Caco-2 (cell line): ENCODE measurements around the gene RNF19B. TPM values are rescaled to one million over a fixed set of nuclear protein-coding genes. Genes with fewer than 3 reads are reported as not detected.

ENCODE experiments used
- Bru-seq: library from RNA; stranded (reverse); fragments of 400-500 nt; gene quantifications from one replicate; lab custom pipeline; 2021; lab: Mats Ljungman, UMichigan
- BruChase-seq, 2 experiments: library from RNA; stranded (reverse); fragments of 400-500 nt; gene quantifications; one replicate each; lab custom pipeline; 2021; lab: Mats Ljungman, UMichigan
- BruUV-seq: library from RNA; stranded (reverse); fragments of 400-500 nt; replicated peaks from 2 replicates; lab custom pipeline; 2021; lab: Mats Ljungman, UMichigan
- CTCF ChIA-PET: fragments of 300-600 bp; sonication (Branson Sonifier 250); formaldehyde crosslinking; loops from one replicate; lab custom pipeline; 2022; ENCODE audit warnings: antibody characterized with exemption; lab: Charles Lee
- POLR2A ChIA-PET: fragments of 300-600 bp; sonication (Branson Sonifier 250); formaldehyde crosslinking; loops from one replicate; lab custom pipeline; 2022; ENCODE audit warnings: antibody characterized with exemption; lab: Charles Lee
- DNase-seq, 2 experiments: peaks; one replicate each; pipeline versions ENCODE4 v3.0.0 to v3.0.0-alpha.2; 2020 to 2022
- H3K27me3 ChIP-seq: replicated peaks from 2 replicates; pipeline ENCODE4 v1.6.0; 2011; ENCODE audit warnings: low read length; ENCODE audit not compliant: control insufficient read depth, insufficient read depth
- H3K36me3 ChIP-seq: 2 replicates; pipeline ENCODE4 v1.5.1; 2011; ENCODE audit warnings: low read length; ENCODE audit not compliant: control insufficient read depth, insufficient read depth
- H3K4me1 ChIP-seq: fragments of 250-450 bp; sonication (Bioruptor Pico); 2 replicates; pipeline ENCODE4 v1.5.1; 2020; ENCODE audit warnings: mild to moderate bottlenecking
- H3K4me3 ChIP-seq: 2 replicates; pipeline ENCODE4 v1.5.1; 2011; ENCODE audit warnings: low read depth, mild to moderate bottlenecking, control low read depth, low read length
- H3K9me3 ChIP-seq: fragments of 250-450 bp; sonication (Bioruptor Pico); 2 replicates; pipeline ENCODE4 v1.5.1; 2020; ENCODE audit warnings: mild to moderate bottlenecking, moderate library complexity
- H3K27ac Mint-ChIP-seq: one replicate; pipeline ENCODE4 v1.8.0; 2022; ENCODE audit warnings: mixed read lengths; ENCODE audit not compliant: unreplicated experiment
- H3K27me3 Mint-ChIP-seq: one replicate; pipeline ENCODE4 v1.8.0; 2022; ENCODE audit warnings: mixed read lengths; ENCODE audit not compliant: insufficient read depth, unreplicated experiment
- H3K36me3 Mint-ChIP-seq: one replicate; pipeline ENCODE4 v1.8.0; 2022; ENCODE audit warnings: mild to moderate bottlenecking, mixed read lengths; ENCODE audit not compliant: insufficient read depth, unreplicated experiment
- H3K4me1 Mint-ChIP-seq: one replicate; pipeline ENCODE4 v1.8.0; 2022; ENCODE audit warnings: low read depth, mixed read lengths; ENCODE audit not compliant: unreplicated experiment
- H3K4me3 Mint-ChIP-seq: one replicate; pipeline ENCODE4 v1.8.0; 2022; ENCODE audit warnings: mild to moderate bottlenecking, moderate library complexity, mixed read lengths; ENCODE audit not compliant: unreplicated experiment
- H3K9me3 Mint-ChIP-seq: one replicate; pipeline ENCODE4 v1.8.0; 2022; ENCODE audit warnings: mixed read lengths; ENCODE audit not compliant: unreplicated experiment
- CTCF ChIP-seq, 2 experiments: fragments of 200-600 bp in 1 of 2; IDR thresholded peaks; 1 replicate in 1 of 2; 2 replicates in 1 of 2; pipeline versions ENCODE4 v1.5.1 to v1.8.0; 2011 to 2022; ENCODE audit warnings: antibody characterized with exemption in 1 of 2, control low read depth in 1 of 2, inconsistent platforms in 1 of 2, low read depth in 1 of 2, low read length in 1 of 2, mild to moderate bottlenecking in 1 of 2, moderate library complexity in 1 of 2; ENCODE audit not compliant: insufficient read depth in 1 of 2, severe bottlenecking in 1 of 2, unreplicated experiment in 1 of 2
- intact Hi-C: fragments of 100-400 bp; cut with micrococcal nuclease; formaldehyde crosslinking; loops from one replicate; pipeline ENCODE4 v1.10.0; 2022; ENCODE audit not compliant: unreplicated experiment
- long read RNA-seq: library from polyadenylated mRNA; stranded (forward); transcript quantifications from one replicate; pipeline ENCODE4 v2.0.0, GENCODE V29; 2022
- total RNA-seq: library from RNA; stranded (reverse); gene quantifications from 2 replicates; pipeline ENCODE4 v1.2.3, GENCODE V29; 2022

RNF19B gene
- total RNA-seq (13.9 and 14.5 TPM in 2 replicates), Bru-seq, nascent RNA (percentile 68 among the genes with signal in this experiment), BruChase-seq, experiment 1, labeled RNA remaining after a 2-hour chase (percentile 67 among the genes with signal in this experiment), BruChase-seq, experiment 2, labeled RNA remaining after a 6-hour chase (percentile 65 among the genes with signal in this experiment)
- long read RNA-seq, transcript RNF19B-201 (9 exons, 2,334 nt): major isoform, 5 of 12 reads
- long read RNA-seq, partial matches to known transcripts: 0 of 12 reads
- long read RNA-seq, other reads (novel, unspliced or antisense): 4 of 12 reads

GRCh38 chr1:32964461-32965250 lies at the start of gene RNF19B:
Gene RNF19B (minus strand): TSS chr1:32964809. CDS start chr1:32964685, 124 bp downstream.
- POLR2A ChIA-PET: interaction anchor here (0.9 to 1.2 kb wide), 8 partner anchors 12 to 116 kb away, joined by 3 to 7 read pairs (median 4); partner anchors contain the start of gene AZIN2
- intact Hi-C loops: loop anchor here (1.0 kb wide), 1 partner anchor 43 kb away; no protein-coding TSS in a partner anchor
- peak; percentile 93 to 94 for DNase-seq
- Mint-ChIP-seq H3K27me3 (peaks cover 7% of the 10 kb centered on the region), H3K9me3 (peaks cover 8% of the 10 kb centered on the region), H3K27ac (no peak within 1 kb of the TSS), H3K4me3 (peak within 1 kb of the TSS; percentile 81), H3K36me3 (peaks cover 6% of the 10 kb centered on the region), H3K4me1 (peaks cover 13% of the 10 kb centered on the region)
- 0 out of 2 replicates have a peak, but pooled peaks cover 10% of the 10 kb centered on the region for H3K4me1 ChIP-seq
- CTCF ChIA-PET: interaction anchor here (0.6 to 0.9 kb wide), 4 partner anchors 26 to 39 kb away, joined by 3 to 5 read pairs (median 4); no protein-coding TSS in a partner anchor
- no TSS peak for BruUV-seq
- no peaks in the 10 kb centered on the region for H3K27me3 ChIP-seq
- H3K4me3 ChIP-seq: peak within 1 kb of the TSS; percentile 74
- H3K36me3 ChIP-seq: no peaks in the 10 kb centered on the region
- no peaks in the 10 kb centered on the region for H3K9me3 ChIP-seq
- no peak for TF ChIP-seq CTCF (IDR thresholded peaks at IDR 0.05; ENCODE audit: insufficient read depth in 1 of 2, low read depth in 1 of 2, low read length in 1 of 2, severe bottlenecking in 1 of 2, unreplicated experiment in 1 of 2)

- no peak overlapping the region for H3K4me3 ChIP-seq
- H3K27me3 ChIP-seq: no peaks in the 10 kb centered on the region
- Mint-ChIP-seq H3K4me1 (peaks cover 12% of the 10 kb centered on the region), H3K36me3 (peaks cover 28% of the 10 kb centered on the region), H3K27ac (no peak overlapping the region), H3K27me3 (no peaks in the 10 kb centered on the region), H3K9me3 (no peaks in the 10 kb centered on the region), H3K4me3 (no peak overlapping the region)
- no peaks in the 10 kb centered on the region for H3K9me3 ChIP-seq
- TF ChIP-seq CTCF (IDR thresholded peaks at IDR 0.05; ENCODE audit: insufficient read depth in 1 of 2, low read depth in 1 of 2, low read length in 1 of 2, severe bottlenecking in 1 of 2, unreplicated experiment in 1 of 2): no peak
- ChIA-PET POLR2A (no interaction called here), CTCF (interaction anchor here (1.4 kb wide), 1 partner anchor 8 kb away, joined by 5 read pairs; no protein-coding TSS in a partner anchor)
- intact Hi-C loops: loop anchor here (2.0 kb wide), 1 partner anchor 41 kb away; no protein-coding TSS in a partner anchor
- H3K4me1 ChIP-seq: peaks cover 17% of the 10 kb centered on the region
- peaks cover 1% of the 10 kb centered on the region; the same call in 1 of the 2 replicates for H3K36me3 ChIP-seq
- no TSS peak for BruUV-seq
- DNase-seq: no peak
These were observed 49.2 kb upstream of the RNF19B start for GRCh38 chr1:33013791-33014190.

GRCh38 chr1:33012165-33012564 lies 47.6 kb upstream of the RNF19B start:
- H3K9me3 Mint-ChIP-seq: no peaks in the 10 kb centered on the region
- Histone ChIP-seq H3K27me3 (no peaks in the 10 kb centered on the region), H3K4me3 (no peak overlapping the region), H3K36me3 (no peaks in the 10 kb centered on the region), H3K4me1 (peaks cover 33% of the 10 kb centered on the region), H3K9me3 (no peaks in the 10 kb centered on the region)
- DNase-seq: no peak
- BruUV-seq: no TSS peak
- CTCF ChIA-PET: no interaction called here
- H3K4me3 Mint-ChIP-seq: no peak overlapping the region
- peaks cover 33% of the 10 kb centered on the region for H3K36me3 Mint-ChIP-seq
- no peak overlapping the region for H3K27ac Mint-ChIP-seq
- peaks cover 23% of the 10 kb centered on the region for H3K4me1 Mint-ChIP-seq
- intact Hi-C loops: no loop called here
- no peaks in the 10 kb centered on the region for H3K27me3 Mint-ChIP-seq
- no peak for TF ChIP-seq CTCF (IDR thresholded peaks at IDR 0.05; ENCODE audit: insufficient read depth in 1 of 2, low read depth in 1 of 2, low read length in 1 of 2, severe bottlenecking in 1 of 2, unreplicated experiment in 1 of 2)
- POLR2A ChIA-PET: no interaction called here
